GM18511 (cell line): Measurements from ENCODE around the gene RSU1.
"Not testable (repeated sequence)": the region's sequence is repeated elsewhere in the genome, so short reads cannot be mapped to it uniquely, and the experiment has no call there.

ENCODE experiments used
- ATAC-seq: cut with Tn5 transposase; IDR thresholded peaks from one replicate; pipeline ENCODE4 v1.9.1; 2021; ENCODE audit warnings: mild to moderate bottlenecking, moderate library complexity; ENCODE audit not compliant: unreplicated experiment

RSU1 gene

DNA sequence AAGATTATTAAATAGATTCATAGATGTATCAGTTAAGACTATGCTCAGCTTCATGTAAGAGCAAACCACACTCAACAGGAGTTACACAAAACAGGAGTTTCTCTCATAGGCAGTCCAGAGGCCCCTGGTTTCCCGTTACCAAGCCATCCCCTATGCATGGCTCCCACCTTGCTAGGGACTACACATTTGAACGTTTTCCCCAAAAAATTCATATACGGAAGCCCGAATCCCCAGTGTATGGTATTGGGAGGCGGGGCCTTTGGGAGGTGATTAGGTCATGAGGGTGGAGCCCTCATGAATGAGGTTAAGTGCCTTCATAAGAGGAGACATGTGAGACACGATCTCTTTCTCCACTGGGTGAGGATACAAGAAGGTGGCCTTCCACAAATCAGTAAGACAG, 29.1 kb downstream of the RSU1 start:
- ATAC-seq: peak; percentile 59

DNA sequence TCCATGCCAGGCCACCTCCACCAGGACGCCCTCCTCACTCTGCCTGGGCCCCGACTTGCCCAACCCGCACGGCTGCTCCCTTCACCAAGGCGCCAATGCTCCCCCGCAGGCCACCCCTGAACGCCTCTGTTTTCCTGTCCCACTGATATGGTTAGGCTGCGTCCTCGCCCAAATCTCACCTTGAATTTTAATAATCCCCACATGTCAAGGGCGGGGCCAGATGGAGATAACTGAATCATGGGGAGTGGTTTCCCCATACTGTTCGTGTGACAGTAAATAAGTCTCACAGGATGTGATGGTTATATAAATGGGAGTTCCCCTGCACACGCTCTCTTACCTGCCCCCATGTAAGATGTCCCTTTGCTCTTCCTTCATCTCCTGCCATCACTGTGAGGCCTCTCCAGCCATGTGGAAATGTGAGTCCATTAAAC, 29.8 kb downstream of the RSU1 start:
- ATAC-seq: peak; percentile 88

DNA sequence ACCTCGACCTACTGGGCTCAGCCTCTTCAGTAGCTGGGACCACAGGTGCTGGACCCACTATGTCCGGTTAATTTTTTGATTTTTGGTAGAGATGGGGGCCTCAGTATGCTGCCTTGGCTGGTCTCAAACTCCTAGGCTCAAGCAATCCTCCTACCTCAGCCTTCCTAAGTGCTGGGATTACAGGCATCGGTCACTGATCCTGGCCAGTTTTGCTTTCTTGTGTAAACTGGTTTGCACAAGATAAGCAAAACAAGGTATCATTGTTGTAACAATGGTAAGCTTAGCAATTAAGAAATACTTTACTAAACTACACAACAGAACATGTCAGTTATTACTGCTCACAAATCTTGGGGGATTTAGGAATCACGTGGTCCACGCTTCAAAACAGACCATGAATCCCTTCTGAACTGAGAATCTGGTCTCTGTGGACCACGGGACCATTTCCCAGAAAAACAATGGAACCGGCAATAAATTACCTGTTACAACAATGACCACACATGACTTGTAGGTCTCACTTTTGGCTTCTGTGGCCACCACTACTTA, 36.8 kb downstream of the RSU1 start:
- ATAC-seq: no peak

DNA sequence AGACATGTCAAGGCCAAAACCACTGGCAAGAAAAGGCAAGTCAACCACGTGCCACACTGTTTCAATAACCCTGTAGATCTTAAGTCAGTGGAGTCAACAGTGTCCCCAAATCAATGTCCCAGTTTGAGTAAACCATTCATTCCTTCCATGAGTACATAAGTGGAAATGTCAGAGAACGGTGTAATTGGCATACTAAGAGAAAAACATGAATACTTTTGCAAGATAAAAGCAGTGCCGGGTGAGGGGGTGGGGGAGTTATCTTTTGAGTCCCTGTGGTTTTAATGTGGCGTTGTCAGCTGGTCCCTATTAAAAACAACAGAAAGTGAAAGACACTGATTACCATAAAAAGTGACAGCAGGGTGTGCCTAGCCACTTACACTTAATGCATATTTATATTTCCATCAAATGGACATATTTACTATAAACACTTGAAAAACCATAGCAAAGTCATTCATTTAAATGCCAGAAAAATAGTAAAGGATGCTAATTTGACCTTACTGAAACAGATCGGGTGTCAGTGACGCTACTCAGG, 37.8 kb downstream of the RSU1 start:
- peak; percentile 90 for ATAC-seq

DNA sequence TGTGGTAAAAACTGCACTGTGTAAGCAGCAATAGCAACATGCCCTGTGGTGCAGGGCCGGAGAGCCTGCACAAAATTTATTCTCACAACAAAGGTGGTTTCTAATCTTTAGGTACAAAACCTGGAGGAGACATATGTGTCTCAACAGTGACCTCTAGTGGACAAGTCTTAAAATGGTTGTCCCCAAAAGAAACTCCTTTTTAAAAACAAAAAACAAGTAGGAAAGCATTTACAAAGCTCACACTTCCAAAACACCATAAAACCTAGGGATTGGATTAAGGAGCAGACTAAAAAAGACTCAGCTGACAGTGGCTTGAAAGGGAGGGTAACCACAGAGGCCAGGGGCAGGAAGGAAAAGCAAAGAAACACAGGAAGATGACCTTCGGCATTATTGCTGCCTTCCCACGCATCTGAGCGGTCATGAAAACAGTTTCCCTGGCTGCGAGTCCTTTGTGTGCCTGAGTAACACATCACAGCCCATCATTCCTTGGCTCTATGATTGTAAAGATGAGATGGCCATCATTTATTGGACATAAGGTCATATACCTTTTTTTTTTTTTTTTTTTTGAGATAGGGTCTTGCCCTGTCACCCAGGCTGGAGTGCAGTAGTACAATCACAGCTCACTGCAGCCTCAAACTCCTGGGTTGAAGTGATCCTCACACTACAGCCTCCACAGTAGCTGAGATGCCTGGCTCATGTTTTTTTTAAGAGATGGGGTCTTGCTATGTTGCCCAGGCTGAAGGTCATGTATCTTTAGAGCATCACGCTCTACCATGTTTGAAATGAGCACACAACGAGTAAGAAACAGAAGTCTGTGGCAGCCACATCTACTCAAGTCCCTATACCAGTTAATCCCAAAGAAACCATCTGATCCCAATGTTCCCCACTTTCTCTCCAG, 39.5 kb downstream of the RSU1 start:
- peak; percentile 52 for ATAC-seq

DNA sequence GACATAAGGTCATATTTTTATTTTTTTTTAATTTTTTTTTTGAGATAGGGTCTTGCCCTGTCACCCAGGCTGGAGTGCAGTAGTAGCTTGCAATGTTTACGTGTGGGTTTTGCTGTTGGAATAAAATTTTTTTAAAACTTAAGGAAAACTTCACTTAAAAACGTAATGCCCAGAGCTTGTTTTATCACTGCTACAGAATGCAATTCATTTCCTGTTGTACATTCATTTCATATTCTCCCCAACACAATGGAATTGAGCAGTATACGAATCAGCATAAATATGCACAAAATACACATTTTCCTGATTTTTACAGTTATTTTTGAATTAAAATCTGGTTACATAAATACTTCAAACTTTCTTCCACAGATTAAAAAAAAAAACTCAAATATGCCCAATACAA, 40.3 kb downstream of the RSU1 start:
- ATAC-seq: no peak

DNA sequence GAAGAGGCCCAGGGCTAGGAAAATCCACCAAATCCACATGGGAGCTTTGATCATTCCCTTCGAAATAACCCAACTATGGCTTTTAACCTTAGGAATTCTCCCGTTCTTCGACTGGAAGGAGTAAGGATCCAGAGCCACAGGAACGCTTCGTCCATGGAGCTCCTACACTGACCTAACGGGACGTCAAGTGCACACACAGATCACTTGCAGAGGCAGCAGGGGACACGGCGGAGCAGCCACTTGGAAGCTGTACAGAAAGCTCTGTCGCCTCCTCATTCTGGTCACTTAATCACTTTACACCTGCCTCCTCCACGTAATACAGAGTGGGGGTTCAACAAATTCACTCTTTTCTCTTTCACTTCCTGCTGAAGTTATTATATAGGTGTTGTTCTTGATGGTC, 43.9 kb downstream of the RSU1 start:
- no peak for ATAC-seq

DNA sequence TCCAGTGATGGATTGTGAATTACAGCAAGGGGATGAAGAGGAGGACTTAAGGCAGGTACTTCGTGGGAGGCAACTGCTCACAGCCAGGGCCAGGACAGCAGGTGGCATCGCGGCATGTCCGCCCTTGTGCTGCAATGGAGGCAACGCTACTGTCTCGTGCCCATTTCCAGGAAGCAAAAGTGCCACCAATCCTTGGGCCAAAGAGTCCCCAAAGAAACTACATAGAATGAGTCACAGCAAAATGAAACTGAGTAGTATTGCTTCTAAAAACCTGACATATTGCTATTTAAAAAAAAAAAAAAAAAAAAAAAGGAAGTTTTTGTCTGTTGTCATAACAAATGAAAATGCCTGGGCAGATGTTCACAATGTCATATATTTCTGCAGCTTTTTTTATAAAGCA, 46.6 kb downstream of the RSU1 start:
- peak; percentile 59 for ATAC-seq

DNA sequence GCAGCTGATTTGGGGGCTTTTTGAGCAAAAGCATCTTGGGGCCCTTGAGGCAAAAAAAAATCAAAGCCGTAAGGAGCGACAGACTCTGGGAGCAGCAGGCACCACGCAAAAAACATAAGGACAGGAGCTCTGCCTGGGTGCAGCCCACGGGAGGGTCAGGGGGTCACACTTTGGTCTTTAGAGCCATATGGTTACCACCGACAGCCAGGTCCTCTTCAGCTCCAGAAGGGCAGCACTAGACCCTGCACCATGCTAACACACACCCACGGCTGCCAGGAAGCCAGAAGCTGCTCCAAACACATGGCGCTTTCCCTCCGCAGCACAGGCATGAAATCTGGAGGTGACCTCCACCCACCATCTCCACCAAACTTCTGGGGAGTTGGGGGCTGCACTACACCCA, 47.1 kb downstream of the RSU1 start:
- ATAC-seq: no peak

DNA sequence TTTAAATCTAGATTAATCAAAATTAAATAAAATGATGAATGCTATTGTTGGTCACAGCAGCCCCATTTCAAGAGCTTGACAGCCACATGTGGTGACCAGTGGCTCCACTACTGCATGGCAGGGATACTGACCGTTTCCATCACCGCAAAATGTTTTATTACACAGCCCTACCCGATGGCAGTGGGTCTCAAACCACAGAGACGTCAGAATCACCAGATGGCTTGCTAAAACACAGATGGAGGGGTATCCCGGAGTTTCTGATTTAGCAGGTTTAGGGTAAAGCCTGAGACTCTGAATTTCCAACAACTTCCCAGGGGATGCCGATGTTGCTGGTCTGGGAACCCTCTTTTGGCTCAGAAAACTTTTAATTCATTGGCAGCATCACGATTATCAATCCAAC, 47.9 kb downstream of the RSU1 start:
- no peak for ATAC-seq

DNA sequence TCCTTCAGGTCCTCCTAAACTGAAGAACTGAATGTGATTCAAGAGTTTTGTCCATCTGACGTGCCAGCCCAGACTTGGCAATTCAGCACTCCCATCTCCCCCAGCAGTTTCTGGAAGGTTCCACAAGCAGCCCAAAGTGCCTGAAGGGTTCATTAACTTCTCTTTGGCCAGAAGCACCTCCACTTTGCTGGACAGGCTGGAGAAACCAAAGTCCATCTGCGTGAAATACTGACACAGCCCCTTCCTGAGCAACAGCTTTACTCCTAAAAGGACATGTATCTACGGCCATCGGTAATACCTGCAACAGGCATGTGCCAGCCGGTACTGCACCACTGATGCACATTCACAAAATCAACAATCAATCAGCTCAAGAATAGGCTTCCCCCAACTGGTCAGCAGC, 48.5 kb downstream of the RSU1 start:
- no peak for ATAC-seq

DNA sequence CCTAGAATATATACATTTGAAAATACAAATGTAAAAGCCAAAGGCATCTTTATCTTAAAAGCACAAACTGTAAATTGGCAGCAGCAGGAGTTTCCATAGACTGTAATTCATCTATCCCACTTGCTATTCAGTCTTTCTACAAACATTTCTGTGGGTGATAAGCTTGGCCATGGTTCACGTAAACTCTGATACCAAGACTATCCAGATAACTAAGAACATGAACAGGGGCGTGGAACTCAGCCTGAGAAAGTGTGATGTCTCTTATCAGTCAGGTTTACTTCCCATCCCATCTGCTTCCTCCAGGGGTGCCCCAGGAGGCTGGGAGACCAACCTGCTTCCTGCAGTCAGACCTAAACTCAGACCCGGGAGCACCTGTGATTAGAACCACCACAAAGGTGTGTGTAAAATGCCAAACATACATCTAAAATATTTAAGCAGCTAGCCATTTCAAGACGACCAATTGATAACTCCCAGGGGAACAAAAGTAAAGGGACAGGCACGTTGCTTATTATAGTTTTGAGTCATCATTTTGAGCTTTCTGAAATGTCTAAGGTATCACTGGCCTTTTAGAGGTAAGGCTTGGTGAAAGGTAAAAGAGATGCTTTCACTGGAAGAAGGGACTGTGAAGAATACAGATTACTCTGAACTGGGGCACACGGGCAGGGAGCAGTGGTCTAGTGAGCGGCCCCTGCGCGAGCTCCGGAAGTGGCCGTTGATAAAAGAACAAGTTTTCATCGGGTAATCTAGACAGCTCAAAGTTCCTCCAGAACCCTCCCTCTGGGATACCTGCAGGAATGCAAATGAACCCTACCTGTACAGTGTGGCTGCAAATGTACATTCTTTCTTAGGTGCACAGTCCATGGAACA, 51.5 kb downstream of the RSU1 start:
- ATAC-seq: peak; percentile 78

DNA sequence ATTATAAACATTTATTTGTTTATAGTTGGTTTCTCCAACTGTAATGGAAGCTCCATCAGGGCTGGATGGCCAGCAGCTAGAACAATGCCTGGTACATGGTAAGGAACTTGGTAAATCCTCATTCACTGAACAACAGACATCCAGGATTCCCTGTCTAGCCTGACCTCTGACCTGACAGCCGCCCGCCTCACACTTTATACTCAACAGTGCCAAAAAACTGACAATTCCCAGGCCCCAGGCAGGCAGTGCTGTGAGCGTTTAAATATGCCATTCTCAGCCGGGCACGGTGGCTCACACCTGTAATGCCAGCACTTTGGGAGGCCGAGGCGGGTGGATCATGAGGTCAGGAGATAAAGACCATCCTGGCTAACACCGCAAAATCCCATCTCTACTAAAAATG, 55.9 kb downstream of the RSU1 start:
- no peak for ATAC-seq

DNA sequence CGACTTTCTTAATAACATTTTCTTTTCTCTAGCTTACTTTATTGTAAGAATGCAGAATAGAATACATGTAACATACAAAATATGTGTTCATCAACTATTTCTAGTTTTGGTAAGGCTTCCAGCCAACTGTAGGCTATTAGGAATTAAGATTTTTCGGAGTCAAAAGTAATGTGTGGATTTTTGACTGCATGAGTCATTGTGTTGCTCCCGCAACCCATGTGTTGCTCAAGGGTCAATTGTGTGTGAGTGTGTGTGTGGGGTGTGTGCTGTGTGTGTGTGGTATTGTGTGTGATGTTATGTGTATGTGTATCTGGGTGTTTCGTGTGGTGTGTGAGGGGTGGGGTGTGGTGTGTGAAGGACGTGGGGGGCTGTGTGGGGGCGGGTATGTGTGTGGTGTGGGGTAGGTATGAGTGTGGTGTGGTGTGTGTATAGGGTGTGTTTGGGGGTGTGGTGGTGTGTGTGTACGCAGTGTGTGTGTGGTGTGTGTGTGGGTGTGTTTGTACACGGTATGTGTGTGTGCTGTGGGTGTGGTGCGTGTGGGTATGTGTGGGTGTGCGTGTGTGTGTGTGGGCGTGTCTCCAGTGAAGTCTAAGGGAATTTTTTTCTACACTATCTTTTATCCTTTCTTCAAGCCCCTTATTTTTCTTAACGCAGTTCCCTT, 60.5 kb downstream of the RSU1 start:
- ATAC-seq: no peak

DNA sequence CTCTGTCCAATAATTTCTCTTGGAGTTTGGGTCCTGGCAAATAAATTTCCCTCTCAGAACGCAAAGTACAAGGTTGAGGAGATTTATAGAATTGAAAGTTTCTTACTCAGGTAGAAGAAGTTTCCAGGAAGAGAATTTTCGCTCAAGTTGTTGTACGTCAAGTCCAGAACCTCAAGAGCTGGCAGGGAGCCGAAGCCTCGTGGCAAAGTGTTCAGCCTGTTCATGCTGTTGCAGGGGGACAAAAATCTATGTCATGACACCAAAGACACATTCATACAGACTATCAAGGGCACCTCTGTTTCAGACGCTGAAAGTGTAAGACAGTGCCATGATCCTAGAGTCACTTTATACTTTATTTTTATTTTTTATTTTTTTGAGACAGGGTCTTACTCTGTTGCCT, 62.5 kb downstream of the RSU1 start:
- ATAC-seq: no peak

DNA sequence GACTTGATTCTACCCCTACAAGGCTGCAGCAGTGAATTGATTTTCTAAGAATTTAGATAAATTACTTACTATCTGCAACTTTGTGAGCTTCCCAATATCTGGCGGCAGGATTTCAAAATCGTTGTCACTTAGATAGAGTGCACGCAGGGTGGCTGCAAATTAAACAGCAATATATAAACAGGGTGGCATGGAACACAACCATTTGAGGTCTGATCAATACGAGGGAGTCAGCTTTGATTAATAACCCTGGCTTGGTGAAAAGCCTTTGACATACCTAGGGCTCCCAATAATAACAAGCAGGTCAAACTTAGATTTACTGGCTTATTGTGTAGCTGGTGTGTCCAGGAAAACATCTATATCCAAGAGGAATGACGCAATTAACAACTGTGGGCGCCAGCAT, 64.4 kb downstream of the RSU1 start:
- not testable (repeated sequence) for ATAC-seq

DNA sequence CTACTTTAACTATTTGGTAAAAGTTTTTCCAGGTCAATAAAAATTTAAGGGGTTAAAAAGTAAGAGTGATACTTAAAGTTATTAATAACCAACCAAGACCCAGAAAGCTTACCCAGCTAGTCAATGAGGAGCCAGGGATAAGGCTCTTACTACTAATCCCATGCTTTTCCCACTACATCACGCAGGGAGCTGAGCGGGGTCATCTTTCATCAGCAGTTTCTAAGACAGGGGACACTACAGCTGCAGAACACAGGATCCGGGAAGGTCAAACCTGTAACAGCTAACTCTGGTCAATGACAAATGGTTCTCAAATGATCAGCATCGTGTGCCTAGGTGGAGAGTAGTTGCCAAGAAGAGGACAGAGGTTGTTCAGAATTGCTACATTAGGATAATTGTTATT, 65.1 kb downstream of the RSU1 start:
- ATAC-seq: no peak

DNA sequence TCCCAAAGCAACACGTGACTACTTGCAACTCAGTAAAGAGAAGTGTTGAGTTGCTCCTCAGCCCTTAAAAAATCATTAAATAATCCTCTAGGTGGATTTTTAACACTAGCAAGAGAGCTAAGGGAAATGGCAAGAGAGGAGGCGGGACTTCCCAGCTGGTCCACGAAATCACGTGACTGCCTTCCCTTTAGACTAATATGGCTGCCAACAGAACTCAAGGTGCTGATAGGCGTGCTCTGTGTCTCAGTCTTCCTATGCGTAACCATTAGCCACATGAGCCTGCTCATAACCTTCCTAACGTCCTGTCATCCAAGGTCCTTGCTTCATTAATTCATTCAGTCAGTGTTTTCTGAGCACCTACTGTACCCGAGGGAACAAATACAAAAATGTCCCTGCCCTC, 66.0 kb downstream of the RSU1 start:
- ATAC-seq: no peak

DNA sequence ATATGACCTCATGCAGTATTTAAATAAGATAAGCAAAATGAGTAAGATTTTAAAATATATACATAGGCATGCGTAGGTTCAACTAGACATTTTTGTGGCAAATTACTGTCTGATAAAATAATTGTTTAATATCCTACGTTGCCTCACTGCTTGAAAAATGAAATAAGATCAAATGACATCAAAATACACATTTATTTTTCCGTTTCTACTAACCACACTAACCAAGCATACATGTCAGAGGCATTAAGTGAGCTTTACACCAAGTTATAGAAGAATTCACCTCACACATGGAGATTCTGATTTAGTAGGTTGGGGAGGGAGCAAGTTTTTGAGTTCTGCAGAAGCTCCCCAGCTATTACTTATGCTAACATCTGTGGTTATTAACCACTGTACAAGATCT, 66.8 kb downstream of the RSU1 start:
- ATAC-seq: no peak

DNA sequence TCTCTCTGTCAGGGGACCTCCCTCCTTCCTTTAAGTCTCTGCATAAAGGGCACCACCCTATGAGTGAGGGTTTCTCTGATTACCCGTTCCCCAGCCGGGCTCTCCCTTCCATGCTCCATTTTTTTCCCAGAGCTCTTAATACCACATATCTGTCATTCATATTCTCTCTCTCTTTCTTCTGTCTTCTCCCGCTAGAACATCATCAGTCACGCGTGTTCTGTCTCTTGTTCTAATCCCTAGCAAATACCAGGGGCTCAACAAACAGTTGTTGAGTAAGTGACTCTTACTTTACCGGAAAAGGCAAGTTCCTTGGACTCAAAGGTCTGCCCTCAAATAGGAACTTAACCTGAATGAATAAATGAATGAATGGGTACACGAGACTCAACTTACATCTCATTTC, 68.5 kb downstream of the RSU1 start:
- ATAC-seq: no peak

DNA sequence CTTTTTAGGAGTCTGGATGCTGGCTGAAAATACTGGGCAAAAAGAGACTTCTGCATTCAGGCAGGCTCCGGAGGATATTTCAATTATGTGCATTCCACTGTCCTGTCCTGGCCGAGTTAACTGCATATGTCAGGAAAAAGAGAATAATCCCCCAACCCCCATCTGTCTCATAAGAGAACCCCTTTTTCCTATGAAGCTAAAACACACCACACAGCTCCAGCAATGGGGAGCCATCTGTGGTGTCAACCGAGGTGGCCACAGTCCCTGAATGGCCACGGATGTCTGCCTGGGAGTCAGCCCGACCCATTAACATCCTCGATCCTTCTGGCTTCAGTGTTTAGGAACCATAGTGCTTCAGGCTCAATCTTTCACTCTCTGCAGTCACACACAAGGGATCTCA, 70.4 kb downstream of the RSU1 start:
- no peak for ATAC-seq
